ENCODE measurements around the gene HELLS.

DNA sequence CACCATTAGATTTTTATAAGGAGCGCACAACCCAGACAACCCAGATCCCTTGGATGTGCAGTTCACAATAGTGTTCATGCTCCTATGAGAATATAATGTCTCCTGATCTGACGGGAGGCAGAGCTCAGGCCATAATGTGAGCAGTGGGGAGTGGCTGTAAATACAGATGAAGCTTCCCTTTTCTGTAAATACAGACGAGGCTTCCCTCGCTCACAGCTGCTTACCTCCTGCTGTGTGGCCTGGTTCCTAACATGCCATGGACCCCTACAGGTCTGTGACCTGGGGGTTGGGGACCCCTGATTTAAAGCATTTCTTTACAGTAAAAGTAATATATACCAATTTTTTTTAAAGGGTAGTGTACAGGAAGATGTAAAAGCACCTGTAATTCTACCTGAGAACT, 33.2 kb downstream of the HELLS start:
- no peak for TF ChIP-seq CTCF (IDR thresholded peaks at IDR 0.05)
- no peak for TF ChIP-seq POLR2A (IDR thresholded peaks at IDR 0.05)

All from right lobe of liver (tissue), 4 donors.